Urothelium cell line (cell line): ENCODE measurements around the gene MORC2.
A peak's percentile ranks its signal among the peaks of the same experiment; 100 is the strongest.

Experiments used
- DNase-seq: peaks from one replicate; pipeline ENCODE4 v3.0.0; 2011; ENCODE audit warnings: low spot score, mixed read lengths
- FAIRE-seq: peaks from 2 replicates; lab custom pipeline; 2011; peaks lifted over from hg19 to GRCh38; lab: Jason Lieb, UNC

The MORC2 gene

DNA sequence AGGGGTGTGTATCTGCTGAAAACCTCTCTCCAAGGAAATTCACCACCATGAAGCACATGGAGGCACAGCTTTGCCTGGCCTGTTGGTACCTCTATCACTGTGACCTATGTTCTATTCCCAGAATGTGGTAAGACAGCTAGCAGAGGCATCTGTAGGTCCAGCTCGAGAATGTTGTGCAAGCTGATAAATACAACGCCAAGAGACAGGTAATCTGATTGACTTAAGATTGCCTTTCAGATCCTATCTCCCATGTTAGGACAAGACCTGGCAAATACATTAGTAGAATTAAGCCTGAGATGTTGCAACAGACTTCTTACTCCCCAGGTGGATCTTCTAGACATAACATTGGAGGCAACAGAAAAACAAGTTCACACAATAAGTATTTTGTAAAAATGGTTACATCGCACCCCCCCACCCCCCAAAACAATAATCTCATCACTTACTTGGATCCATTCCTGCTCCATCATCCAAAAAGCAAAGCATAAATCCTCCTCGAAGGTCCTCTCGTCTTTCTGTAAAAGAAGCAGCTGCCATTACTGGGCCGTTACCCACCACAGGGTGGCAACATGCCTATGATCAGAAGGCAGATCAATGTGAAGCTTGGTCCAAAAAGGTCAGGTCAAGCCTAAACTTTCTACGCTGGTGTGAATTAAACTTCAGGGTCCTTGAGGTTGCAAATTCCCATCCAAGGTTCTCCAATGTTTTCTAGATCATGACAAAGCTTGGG, 18.5 kb downstream of the MORC2 start:
- no peak for FAIRE-seq
- DNase-seq = no peak

DNA sequence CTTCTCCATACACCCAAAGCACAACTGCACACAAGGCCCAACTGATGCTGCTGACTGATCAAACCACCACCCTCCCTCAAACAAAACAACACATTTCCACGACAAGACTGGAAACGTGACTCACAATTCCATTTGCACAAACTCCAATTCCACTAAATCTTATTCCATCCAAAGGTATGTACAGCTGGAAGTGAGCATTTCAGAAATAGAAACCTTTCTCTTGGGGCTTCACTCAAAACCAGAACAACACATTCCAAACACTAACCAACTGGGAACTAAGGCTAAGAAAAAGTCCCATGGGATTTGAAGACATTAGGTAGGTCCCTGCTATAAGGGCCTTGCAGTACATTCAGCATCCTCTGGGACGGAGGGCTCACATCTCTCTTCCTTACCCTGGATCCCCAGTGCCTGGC, 19.6 kb downstream of the MORC2 start:
- DNase-seq (no peak), FAIRE-seq (no peak)

DNA sequence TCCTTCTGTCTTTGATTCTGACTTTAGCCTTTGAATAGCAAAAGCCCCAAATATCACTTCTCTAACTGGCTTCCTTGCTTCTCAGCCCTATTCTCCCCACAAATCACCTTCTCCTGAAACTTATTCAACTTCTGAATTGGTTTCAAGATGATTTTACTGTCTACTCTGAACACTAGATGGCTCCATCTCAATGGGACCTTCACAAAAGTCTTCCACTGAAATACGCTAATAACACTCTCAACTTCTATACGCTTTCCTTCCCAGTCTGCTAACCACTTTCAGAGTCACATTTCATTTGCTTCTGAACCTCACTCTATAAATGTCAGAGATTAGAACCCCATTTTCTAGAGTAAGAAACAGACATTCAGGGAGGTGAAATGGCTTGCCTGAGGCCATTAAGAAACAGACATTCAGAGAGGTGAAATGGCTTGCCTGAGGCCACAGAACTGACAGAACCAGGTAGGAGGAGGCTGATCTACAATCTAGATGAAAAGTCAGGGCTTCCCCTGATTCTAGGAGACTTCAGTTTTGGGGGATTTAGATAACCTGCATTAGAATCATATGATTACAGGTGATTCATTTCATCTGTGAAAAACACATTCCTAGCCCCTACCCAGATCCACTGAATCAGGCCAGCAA, 20.6 kb downstream of the MORC2 start:
- DNase-seq = no peak
- peak; percentile 44 for FAIRE-seq

DNA sequence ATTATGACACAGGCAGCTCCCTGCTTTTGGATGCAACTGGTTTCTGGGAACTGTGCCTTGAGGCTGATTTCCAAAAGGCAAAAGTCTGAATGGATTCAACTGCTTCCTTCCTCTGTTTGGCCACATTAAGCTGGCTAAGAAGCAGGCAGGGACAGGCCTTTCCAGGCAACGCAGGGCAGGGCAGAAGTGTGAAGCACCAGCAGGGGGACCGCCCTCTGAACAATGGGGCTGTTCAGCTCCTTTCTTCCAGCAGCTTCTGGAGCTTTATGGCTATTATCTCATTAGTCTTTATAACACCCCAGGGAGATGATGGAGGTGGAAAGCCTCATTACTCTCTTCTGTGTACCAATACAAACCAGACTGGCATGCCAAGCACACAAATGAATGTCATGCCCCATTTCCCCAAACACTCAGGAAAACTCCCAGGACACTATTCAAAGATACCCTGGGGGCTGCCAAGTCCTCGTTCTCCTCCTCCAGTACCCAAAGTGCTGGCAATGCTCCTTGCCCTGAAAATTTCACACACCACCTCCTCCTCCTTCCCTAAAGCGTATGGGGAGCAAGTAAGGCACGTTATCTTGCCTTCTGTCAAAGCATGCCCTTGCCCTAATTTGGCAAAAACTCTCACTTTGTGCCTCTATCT, 21.3 kb downstream of the MORC2 start:
- FAIRE-seq (no peak), DNase-seq (no peak)

DNA sequence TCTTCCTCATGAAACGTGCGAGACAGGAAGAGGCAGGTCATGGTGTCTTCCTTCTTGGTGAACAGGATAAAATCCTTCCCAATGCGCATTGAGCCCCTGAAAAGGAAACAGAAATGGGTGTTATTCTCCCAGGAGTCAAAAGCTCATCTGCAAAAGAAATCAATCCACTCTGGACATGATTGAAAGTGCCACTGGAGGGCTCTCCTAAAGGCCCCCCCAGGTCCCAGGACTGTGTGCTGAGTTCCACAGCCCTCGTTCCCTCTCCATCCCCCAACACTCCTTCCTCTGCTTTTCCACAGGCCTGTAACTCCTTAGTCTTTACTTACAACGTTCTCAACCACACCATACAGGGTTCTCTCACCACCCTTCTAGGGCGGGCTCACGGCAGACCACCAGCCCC, 22.2 kb downstream of the MORC2 start:
- DNase-seq (no peak), FAIRE-seq (no peak)

DNA sequence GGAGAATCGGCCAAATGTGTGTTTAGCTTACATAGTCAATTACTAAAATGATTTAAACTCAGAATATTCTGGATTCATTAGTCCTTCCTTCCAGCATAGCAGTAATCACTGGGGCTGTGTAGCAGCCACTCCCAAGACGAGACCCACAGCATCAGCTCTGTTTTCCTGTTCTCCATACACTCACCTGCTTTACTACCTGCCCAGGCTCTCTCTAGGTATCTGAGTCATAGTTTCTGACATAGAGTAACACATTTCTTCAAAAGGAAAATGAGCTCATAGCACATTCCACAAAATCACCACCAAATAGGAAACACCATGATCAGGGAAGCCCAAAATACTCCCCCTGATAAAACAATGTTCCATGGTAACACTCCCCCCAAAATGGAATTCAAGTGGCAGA, 22.9 kb downstream of the MORC2 start:
- FAIRE-seq = no peak
- DNase-seq = no peak

DNA sequence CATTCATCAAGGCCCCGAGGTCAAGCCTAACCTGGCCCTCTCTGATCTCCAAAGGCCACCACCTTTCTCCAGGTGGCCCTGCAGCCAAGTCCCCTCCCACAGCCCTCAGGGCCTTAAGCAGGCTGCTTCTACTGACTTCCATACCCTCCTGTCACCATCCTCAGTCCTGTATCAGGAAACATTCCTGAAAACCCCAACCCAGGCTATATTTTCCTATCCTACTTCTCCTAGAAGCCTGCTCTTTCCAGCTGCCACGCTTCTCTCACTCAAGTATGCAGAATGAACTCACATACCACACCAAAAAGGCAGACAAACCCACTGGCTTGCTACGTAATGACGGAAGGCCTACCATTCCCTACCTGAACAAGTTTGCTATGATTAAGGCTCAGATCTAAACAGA, 23.6 kb downstream of the MORC2 start:
- no peak for FAIRE-seq

DNA sequence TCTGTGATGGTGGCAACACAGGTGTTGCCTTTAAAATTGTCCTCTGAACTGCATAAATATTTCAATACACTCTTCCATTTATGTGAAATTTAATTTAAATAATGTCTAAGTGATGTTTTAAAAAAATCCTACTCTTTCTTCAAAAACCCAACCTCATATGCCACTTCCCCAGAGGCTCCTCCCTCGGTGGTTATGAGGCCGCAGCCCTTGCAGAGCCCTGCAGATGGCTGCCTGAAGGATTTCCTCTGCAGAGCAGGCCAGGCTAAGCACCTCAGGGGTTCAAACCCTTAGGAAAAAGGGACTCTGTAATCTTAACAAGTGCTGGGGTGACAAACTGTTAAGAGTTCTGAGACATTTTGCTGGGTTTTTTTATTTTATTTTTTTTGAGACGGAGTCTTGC, 25.2 kb downstream of the MORC2 start:
- DNase-seq (no peak), FAIRE-seq (no peak)

More for the DNA sequence above, 23.6 kb downstream of the MORC2 start:
- no peak for DNase-seq

DNA sequence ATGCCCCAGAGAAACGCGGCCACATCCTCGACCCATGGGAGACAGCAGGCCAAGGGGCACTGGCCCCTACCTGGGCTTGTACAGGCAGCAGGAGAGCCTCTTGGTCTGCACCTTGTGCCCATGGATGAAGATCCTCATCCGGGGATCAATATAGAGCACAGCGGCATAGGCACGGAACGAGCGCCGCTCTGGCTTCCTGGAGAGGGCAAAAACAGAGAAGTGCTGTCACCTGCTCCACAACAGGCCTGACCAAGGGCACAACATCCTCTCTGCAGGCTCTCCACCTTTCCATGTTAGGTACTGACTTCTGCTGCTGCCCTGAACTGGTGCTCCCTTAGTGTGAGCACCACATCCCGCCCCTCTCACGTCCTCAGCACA, 27.2 kb downstream of the MORC2 start:
- no peak for FAIRE-seq
- no peak for DNase-seq

DNA sequence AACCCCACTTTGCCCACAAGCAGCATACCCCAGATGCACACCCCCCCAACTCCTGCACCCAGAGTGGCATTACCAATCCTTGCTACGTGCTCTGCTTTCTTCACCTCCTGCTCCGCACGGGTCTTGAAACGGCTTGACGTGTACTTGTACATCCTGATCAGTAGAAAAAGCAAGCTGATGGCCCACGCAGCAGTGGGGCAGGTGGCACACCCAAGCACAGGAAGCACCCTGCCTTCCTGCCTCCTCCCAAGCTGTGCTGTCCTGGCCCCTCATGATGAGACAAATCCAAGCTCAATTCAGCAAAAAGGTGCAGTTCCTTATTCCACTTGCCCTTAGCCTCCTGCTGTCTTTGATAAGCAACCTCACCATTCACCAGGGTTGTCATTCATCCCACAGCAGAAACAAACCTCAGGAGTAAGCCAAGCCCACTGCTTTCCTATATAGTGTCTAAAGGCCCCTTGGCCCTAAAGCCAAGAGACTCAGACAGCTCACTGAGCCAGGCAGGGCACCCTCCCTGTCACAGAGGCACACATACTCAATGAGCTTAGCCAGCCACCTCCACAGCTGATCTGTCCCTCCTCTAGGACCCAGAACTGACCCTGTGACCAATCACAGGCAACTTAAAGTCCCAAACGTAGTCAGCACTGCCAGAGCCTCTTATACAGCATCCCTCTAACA, 27.8 kb downstream of the MORC2 start:
- FAIRE-seq (no peak), DNase-seq (no peak)

DNA sequence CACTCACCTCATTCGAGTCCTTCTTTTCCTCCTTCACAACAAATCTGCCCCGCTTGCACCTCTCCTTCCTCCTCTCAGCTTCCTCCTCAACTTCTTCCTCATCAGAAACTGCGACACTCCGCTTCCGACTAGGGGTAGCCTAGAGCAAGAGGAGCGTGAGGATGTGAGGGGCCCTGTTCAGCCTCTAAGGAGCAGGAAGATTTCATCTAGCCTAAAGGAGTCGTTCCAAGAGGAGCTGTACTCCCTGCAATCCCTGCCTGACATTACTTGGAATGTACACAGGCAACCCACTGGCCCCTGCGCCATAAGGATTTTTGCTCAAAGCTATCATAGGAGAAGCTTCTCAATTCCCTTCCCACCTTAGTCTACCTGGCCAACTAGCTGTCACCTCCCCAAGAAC, 34.5 kb downstream of the MORC2 start:
- no peak for DNase-seq
- no peak for FAIRE-seq

DNA sequence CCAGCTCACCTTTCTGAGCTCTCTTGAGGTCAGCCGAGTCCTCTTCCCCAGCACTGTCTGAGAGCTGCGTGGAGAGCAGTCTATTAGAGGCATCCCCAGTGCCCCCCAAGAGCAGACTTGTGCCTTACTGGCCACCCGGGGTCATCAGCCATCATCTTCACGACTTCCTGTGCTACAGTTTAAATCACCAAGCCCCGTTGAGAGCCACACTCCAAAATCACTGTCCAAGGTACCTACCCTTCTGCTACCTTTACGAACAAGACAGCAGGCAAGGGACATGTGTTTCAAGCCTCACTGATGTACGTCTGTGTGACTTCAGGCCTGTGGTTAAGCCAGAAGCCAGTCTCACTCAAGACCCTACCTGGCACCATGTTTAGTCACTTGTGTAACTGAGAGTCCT, 35.1 kb downstream of the MORC2 start:
- DNase-seq (no peak), FAIRE-seq (no peak)

DNA sequence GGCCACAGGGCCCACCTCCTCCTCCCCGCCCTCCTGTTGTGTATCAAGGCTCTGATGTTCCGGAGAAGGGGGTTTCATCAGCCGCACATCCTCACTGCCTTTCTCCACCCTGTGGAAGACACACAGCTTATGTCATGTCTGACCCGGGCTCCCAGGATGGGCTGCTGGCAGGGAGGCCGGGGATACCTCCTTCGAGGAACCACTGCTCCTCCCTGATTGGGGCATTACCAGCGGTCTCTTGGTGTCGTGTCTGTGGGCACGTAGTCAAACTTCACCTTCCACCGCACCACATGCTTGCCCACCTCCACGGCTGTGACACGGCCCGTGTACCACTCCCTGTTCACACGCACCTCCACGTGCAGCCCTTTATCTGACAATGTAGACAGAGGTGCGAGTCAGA, 35.9 kb downstream of the MORC2 start:
- FAIRE-seq (no peak), DNase-seq (no peak)

DNA sequence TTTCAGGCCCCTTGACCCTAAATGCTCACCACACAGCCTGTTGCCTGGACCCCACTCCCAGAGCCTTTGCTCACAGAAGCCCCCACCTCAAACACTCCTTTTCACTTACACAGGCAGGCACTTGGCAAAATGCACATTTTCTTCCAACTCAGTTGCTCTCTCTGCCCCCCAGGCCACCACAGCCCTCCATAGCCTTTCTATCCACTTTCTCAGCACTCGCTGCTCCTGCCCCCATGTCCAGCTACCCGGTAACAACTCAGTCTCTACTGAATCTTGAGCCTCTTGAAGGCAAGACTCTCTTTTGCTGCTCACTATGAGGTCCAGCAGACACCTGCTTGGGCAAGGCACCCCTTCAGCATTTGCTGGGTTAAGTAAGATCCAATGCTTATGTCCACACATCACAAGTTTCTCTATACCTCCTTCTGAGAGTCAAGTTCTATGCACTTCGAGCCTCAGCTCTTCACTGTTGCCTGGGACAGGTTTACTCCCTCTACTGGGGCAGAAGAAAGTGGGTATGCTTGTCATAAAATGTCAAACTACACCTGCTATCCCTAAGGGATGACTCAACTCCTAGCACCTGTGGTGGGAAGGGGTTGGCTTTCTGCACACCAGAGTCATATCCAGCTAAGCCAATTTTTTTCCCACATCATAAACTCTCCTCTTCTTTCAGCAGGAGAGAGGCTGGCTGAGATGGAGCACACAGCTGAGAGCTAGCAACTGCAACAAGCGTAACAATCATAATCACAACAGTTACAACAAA, 36.9 kb downstream of the MORC2 start:
- DNase-seq (no peak), FAIRE-seq (peak; percentile 32)

DNA sequence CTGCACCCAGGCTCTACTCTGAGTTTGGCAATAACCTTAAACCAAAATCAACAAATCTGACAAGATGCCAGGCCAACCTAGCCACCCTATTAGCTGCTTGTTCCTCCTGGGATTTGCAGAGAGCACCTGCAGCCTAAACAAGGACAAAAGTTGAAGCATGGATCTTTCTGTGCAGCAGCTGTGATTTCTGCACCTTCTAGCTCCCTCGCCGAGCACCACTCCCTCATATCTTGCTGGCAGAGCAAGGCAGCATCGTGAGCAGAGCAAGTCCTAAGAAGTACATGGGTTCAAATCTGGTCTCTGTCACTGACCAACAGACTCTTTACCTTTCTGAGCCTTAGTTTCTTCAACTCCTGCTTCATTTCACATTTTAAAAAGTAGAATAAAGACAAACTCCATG, 38.3 kb downstream of the MORC2 start:
- FAIRE-seq (no peak), DNase-seq (no peak)

DNA sequence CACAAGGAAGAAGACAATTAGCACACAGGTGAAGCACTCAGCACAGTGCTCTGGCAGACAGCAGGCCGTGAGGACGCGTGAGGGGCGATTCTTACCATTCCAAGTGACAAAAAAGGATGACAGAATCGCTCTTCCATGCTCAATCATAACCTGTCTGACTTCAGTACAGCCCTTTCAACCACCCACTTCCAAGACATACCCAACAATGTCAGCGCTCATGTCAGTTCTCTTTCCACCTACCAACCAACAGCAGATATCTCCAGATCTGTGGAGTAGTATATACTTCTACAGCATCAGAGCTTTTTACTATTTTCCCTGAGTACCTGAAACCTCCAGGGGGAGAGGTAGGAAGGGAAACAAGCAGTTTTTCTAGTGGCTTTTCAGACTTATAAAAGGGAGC, 40.2 kb downstream of the MORC2 start:
- no peak for DNase-seq
- no peak for FAIRE-seq

DNA sequence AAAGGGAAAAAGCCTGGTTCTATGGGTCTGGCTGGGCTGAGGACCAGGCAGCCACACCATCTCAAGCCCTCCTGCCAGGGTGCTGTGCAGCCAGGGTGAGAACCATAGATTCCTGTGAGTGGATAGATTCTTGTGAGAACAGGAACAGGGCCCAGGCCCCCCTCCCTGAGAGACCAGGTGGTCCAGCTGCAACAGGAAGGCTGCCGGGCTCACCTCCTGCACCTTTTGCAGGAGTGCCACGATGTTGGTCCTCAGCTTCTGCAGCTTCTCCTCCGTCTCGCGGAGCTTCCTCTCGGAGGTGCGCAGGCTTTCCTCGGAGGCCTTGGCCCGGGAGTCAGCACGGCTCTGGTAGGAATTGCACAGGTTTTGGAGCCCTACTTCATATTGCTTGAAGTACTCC, 40.8 kb downstream of the MORC2 start:
- DNase-seq (no peak), FAIRE-seq (no peak)

DNA sequence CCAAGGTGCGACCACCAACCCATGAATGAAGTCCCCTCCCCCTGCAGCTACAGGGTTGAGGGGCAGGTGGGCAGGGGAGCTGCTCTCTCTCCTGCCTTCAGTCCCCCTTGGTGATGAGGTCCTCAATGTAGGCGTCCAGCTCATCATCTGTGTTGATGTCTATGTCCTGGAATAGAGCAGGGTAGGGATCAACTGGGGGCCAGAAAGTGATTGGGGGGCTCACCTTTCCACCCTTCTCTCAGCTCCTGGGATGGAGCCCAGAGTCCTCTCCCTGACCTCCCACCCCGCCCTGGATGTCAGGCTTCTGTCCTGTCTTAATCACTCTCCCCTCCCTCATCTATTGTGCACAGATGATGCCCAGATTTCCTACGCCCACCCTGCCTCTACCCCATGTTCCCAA, 41.9 kb downstream of the MORC2 start:
- FAIRE-seq = no peak

DNA sequence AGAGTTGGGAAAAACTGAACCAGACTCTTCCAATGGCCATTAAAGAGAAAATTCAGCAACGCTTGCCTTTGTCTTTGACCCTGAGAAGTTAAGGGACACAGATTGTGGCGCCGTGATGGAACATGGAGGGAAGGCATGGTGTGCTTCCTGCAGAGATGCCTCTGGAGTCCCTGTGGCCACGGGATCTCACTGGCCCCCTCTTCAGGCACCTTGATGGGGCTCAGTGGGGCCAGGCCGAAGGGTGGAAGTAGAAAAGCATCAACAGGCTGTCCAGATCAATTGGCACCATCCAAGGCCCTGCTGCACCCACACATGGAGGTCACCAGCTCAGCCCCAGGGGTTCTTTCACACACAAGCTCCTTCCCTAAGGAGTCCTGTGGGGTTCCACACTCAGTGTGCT, 42.9 kb downstream of the MORC2 start:
- DNase-seq (no peak), FAIRE-seq (no peak)

More for the DNA sequence above, 41.9 kb downstream of the MORC2 start:
- no peak for DNase-seq

DNA sequence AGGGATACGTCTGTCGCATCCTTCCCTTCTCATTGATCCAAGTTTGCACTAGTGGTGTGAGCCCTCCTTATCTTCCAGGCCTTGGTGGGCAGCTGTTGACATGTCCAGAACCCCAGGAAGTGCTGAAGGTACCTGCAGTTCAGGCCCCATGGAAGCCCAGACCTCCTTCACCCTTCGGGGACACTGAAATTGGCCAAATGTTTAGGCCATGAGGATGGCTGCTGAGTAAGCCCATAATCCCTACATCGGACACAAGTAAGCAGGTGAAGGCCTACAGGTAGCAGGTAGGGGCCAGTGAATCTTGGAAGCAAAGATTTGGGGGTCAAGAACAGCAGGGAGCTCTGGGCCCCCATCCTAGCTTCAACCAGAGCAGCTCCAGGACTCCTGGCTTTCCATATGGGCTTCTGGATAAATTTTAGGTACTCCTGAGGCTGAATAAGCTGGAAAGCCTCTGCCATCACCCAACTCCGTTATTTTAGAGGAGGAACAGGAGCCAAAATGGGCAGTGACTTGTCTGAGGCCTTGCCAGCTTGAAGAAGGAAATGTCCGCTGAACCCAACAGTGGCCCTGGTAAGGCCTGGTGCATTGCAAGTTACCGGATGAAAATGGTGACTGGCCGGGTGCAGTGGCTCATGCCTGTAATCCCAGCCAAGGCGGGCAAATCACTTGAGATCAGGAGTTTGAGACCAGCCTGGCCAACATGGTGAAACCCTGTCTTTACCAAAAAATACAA, 45.2 kb downstream of the MORC2 start:
- DNase-seq = no peak
- peak; percentile 58 for FAIRE-seq
